Esophagus muscularis mucosa (tissue), 3 donors: ENCODE measurements around the gene ZNF169.
A peak's percentile ranks its signal among the peaks of the same experiment; 100 is the strongest.

Experiments
- POLR2A ChIP-seq: fragments of 450-650 bp; IDR thresholded peaks from one replicate; pipeline ENCODE4 v1.6.1; 2017; ENCODE audit warnings: antibody characterized with exemption, moderate library complexity, mild to moderate bottlenecking, low read depth
- POLR2AphosphoS5 ChIP-seq, 2 donors: sonication (generic); formaldehyde crosslinking; IDR thresholded peaks; one replicate each; pipeline ENCODE4 v1.6.1; 2017; ENCODE audit warnings: antibody characterized with exemption in 2 of 2
- TF ChIP-seq, protein P1 (sequence below), 3 experiments: fragments of 200-600 bp in 2 of 3; fragments of 450-650 bp in 1 of 3; sonication (generic) in 2 of 3; IDR thresholded peaks; one replicate each; pipeline ENCODE4 v1.5.1; 2017 to 2019; ENCODE audit warnings: antibody characterized with exemption in 3 of 3, mild to moderate bottlenecking in 2 of 3, moderate library complexity in 1 of 3

DNA sequence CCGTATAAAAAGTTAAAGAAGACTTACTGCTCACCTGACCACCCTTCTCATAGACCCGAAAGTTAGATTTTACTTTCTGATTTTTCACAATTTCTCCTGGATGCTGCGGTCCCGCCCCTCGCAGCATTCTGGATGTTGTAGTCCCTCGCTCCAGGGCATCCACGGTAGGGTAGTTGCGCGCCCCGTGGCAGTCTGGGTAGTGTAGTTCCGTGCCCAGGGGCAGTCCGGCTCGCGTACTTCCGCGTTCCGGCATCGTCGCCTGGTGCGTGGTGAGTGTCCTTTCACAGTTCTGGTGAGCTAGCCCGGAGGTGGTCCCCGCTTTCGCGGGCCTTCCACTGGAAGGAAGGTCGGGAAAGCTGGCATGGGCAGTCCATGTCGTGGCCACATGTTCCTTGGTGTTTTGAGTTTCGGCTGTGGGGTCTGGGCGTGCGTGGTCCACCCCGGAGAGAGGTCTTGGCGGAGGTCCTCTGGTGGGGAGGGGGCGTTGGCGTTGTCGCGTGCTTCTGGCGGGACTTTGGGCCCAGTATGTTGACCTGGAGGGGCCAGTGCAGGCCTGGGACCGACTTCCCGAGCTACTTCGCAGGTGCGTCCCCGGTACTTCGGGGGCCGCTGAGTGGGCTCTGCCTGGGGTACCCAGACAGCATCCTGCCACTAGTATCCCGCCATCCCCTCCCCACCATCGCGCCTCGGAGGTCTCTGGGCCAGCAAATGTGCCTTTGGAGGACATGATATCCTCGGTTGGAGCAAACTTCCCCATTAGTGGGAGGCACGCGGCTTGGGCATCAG lies at the start of gene ZNF169:
- TF ChIP-seq, protein P1, sequence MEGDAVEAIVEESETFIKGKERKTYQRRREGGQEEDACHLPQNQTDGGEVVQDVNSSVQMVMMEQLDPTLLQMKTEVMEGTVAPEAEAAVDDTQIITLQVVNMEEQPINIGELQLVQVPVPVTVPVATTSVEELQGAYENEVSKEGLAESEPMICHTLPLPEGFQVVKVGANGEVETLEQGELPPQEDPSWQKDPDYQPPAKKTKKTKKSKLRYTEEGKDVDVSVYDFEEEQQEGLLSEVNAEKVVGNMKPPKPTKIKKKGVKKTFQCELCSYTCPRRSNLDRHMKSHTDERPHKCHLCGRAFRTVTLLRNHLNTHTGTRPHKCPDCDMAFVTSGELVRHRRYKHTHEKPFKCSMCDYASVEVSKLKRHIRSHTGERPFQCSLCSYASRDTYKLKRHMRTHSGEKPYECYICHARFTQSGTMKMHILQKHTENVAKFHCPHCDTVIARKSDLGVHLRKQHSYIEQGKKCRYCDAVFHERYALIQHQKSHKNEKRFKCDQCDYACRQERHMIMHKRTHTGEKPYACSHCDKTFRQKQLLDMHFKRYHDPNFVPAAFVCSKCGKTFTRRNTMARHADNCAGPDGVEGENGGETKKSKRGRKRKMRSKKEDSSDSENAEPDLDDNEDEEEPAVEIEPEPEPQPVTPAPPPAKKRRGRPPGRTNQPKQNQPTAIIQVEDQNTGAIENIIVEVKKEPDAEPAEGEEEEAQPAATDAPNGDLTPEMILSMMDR (IDR thresholded peaks at IDR 0.05) = no peak
- TF ChIP-seq POLR2AphosphoS5 (IDR thresholded peaks at IDR 0.05) = peak; percentile 84 to 86
- no peak for TF ChIP-seq POLR2A
